ENCODE data around the gene ZDHHC6. TPM values are rescaled to one million over a fixed set of nuclear protein-coding genes. Genes with fewer than 3 reads are reported as not detected.
"Not testable (repeated sequence)": the region's sequence is repeated elsewhere in the genome, so short reads cannot be mapped to it uniquely, and the experiment has no call there.

ZDHHC6 gene
- total RNA-seq, 1 donor from 2014 or later = 29.6 TPM

- peak; percentile 12 for DNase-seq
Measured at GRCh38 chr10:112389271-112389822, 57.4 kb downstream of the ZDHHC6 start.

- no peak for DNase-seq
Measured at GRCh38 chr10:112388548-112388947, 58.2 kb downstream of the ZDHHC6 start.

- not testable (repeated sequence) for DNase-seq
Measured at GRCh38 chr10:112388056-112388455, 58.7 kb downstream of the ZDHHC6 start.

- DNase-seq = no peak
Measured at GRCh38 chr10:112385201-112385600, 61.5 kb downstream of the ZDHHC6 start.

GRCh38 chr10:112384141-112384540 is 62.6 kb downstream of the ZDHHC6 start:
- DNase-seq = no peak

- DNase-seq = no peak
Measured at GRCh38 chr10:112383325-112383724, 63.4 kb downstream of the ZDHHC6 start.

GRCh38 chr10:112382515-112383235 is 64.0 kb downstream of the ZDHHC6 start:
- DNase-seq = no peak

Other genes starting within 250 kb of the ZDHHC6 start
- not detected for gene TECTB, start 163.5 kb downstream of the ZDHHC6 start, total RNA-seq
- gene ACSL5, start 72.8 kb downstream of the ZDHHC6 start, total RNA-seq = 3.7 TPM
- gene VTI1A, start 301 bp upstream of the ZDHHC6 start, total RNA-seq = 47.2 TPM

Data from tongue (tissue), 2 donors.